B cell (primary cell): Measurements from ENCODE around the gene ACE. TPM values are rescaled to one million over a fixed set of nuclear protein-coding genes. Genes with fewer than 3 reads are reported as not detected.

ENCODE experiments used
- ATAC-seq: fragments of 200-7000 bp; cut with Tn5 transposase; one replicate; pipeline ENCODE4 v1.10.0; 2021; ENCODE audit warnings: low read depth, mild to moderate bottlenecking, moderate number of reproducible peaks, moderate library complexity
- CTCF ChIA-PET: fragments of 350-600 bp; sonication (Branson Sonifier 250); formaldehyde crosslinking; loops from one replicate; lab custom pipeline; 2021; ENCODE audit warnings: antibody characterized with exemption, inconsistent platforms; lab: Charles Lee
- POLR2A ChIA-PET: fragments of 350-600 bp; sonication (Branson Sonifier 250); formaldehyde crosslinking; loops from one replicate; lab custom pipeline; 2021; ENCODE audit warnings: antibody characterized with exemption; lab: Charles Lee
- DNase-seq: peaks from one replicate; pipeline ENCODE4 v3.0.0; 2013
- H2AFZ ChIP-seq: 2 replicates; pipeline ENCODE4 v1.6.1; 2012; ENCODE audit warnings: mild to moderate bottlenecking, low read depth, low read length; ENCODE audit not compliant: insufficient read depth, poor library complexity, severe bottlenecking
- H3K27ac ChIP-seq, 2 donors: 1 replicate in 1 of 2; 2 replicates in 1 of 2; pipeline ENCODE4 v1.5.1; 2012 to 2013; ENCODE audit warnings: low read length in 2 of 2, mild to moderate bottlenecking in 2 of 2, moderate library complexity in 1 of 2
- H3K27me3 ChIP-seq, 4 experiments: fragments of 200-600 bp in 1 of 4; sonication (generic) in 1 of 4; replicated peaks in 1 of 4; 1 replicate in 2 of 4; 2 replicates in 2 of 4; pipeline versions ENCODE4 v1.6.1 to v1.7.0; 2013 to 2016; ENCODE audit warnings: low read length in 3 of 4, mild to moderate bottlenecking in 2 of 4, mixed read lengths in 1 of 4, moderate library complexity in 1 of 4; ENCODE audit not compliant: insufficient read depth in 4 of 4, control insufficient read depth in 3 of 4; ENCODE audit errors: control extremely low read depth in 1 of 4
- H3K36me3 ChIP-seq, 2 experiments: replicated peaks in 1 of 2; 1 replicate in 1 of 2; 2 replicates in 1 of 2; pipeline versions ENCODE4 v1.6.1 to v1.7.1; 2013; ENCODE audit warnings: low read length in 1 of 2; ENCODE audit not compliant: insufficient read depth in 2 of 2, control insufficient read depth in 1 of 2; ENCODE audit errors: control extremely low read depth in 1 of 2, extremely low read depth in 1 of 2
- H3K4me1 ChIP-seq, 2 donors: fragments of 200-600 bp in 1 of 2; sonication (generic) in 1 of 2; 1 replicate in 1 of 2; 2 replicates in 1 of 2; pipeline versions ENCODE4 v1.5.1 to v1.6.1; 2013 to 2017; ENCODE audit warnings: low read length in 2 of 2; ENCODE audit not compliant: control insufficient read depth in 2 of 2, insufficient read depth in 2 of 2
- H3K4me2 ChIP-seq: replicated peaks from 2 replicates; pipeline ENCODE3; 2012; ENCODE audit warnings: mild to moderate bottlenecking, low read depth, low read length; ENCODE audit not compliant: poor library complexity, severe bottlenecking
- H3K4me3 ChIP-seq, 5 experiments: fragments of 200-600 bp in 1 of 5; sonication (generic) in 1 of 5; 1 replicate in 3 of 5; 2 replicates in 2 of 5; pipeline versions ENCODE4 v1.5.1 to v1.7.0; 2011 to 2016; ENCODE audit warnings: low read length in 4 of 5, mild to moderate bottlenecking in 4 of 5, low read depth in 2 of 5, control low read depth in 1 of 5, moderate library complexity in 1 of 5; ENCODE audit not compliant: insufficient read depth in 1 of 5; ENCODE audit errors: control extremely low read depth in 1 of 5, extremely low read depth in 1 of 5
- H3K79me2 ChIP-seq: fragments of 200-600 bp; sonication (generic); one replicate; pipeline ENCODE4 v1.6.0; 2016; ENCODE audit warnings: low read length; ENCODE audit not compliant: control insufficient read depth, insufficient read depth
- H3K9ac ChIP-seq: fragments of 200-600 bp; sonication (generic); 2 replicates; pipeline ENCODE4 v1.6.1; 2017; ENCODE audit warnings: mild to moderate bottlenecking, low read length, moderate library complexity
- H3K9me3 ChIP-seq, 3 donors: one replicate each; pipeline versions ENCODE4 v1.6.1 to v1.7.1; 2013; ENCODE audit warnings: low read length in 2 of 3; ENCODE audit not compliant: control insufficient read depth in 2 of 3, insufficient read depth in 1 of 3; ENCODE audit errors: control extremely low read depth in 1 of 3
- H4K20me1 ChIP-seq: 2 replicates; pipeline ENCODE4 v1.6.0; 2012; ENCODE audit warnings: mild to moderate bottlenecking, low read length; ENCODE audit not compliant: insufficient read depth, control insufficient read depth, poor library complexity, severe bottlenecking
- H3K27ac Mint-ChIP-seq: one replicate; pipeline ENCODE4 v1.8.0; 2021; ENCODE audit warnings: mixed read lengths
- H3K27me3 Mint-ChIP-seq: one replicate; pipeline ENCODE4 v1.8.0; 2021; ENCODE audit warnings: mixed read lengths
- H3K4me1 Mint-ChIP-seq: one replicate; pipeline ENCODE4 v1.8.0; 2021; ENCODE audit warnings: mixed read lengths
- H3K4me3 Mint-ChIP-seq: one replicate; pipeline ENCODE4 v1.8.0; 2021; ENCODE audit warnings: mixed read lengths
- H3K9me3 Mint-ChIP-seq: one replicate; pipeline ENCODE4 v1.8.0; 2022; ENCODE audit warnings: mixed read lengths; ENCODE audit not compliant: insufficient read depth
- CTCF ChIP-seq: fragments of 200-600 bp; IDR thresholded peaks from one replicate; pipeline ENCODE4 v1.8.0; 2022; ENCODE audit warnings: antibody characterized with exemption, mild to moderate bottlenecking
- EZH2 ChIP-seq: IDR thresholded peaks from 2 replicates; pipeline ENCODE4 v1.6.1; 2012; ENCODE audit warnings: borderline replicate concordance, low read depth, mild to moderate bottlenecking, moderate library complexity, low read length; ENCODE audit not compliant: insufficient read depth, poor library complexity, severe bottlenecking
- WGBS: methylation state at CpG from one replicate; pipeline ENCODE4 v1.1.5; 2013; ENCODE audit warnings: missing lambda C conversion rate; ENCODE audit not compliant: insufficient coverage; 5-methylcytosine and 5-hydroxymethylcytosine counted together
- intact Hi-C: fragments of 100-400 bp; cut with micrococcal nuclease; formaldehyde crosslinking; loops from one replicate; pipeline ENCODE4 v1.10.0; 2022
- polyA plus RNA-seq: library from polyadenylated mRNA; depleted of rRNA; stranded (reverse); fragments of >200 nt; gene quantifications from 2 replicates; pipeline ENCODE4 v1.2.3, GENCODE V29; 2012
- total RNA-seq, 2 donors: library from RNA; stranded (reverse); fragments of 120-200 nt in 1 of 2; gene quantifications; 1 replicate in 1 of 2; 2 replicates in 1 of 2; pipeline versions ENCODE4 v1.2.3 to v1.2.4, GENCODE V29; 2013 to 2022

ACE gene
- total and polyA plus RNA-seq, 2 donors (not counting 1 experiment from before 2014, with no cell fraction given) = 0.67 to 2.6 TPM

- Histone ChIP-seq H3K4me2 (no peak overlapping the region), H3K27ac (no peak overlapping the region), H3K27me3 (no peaks in the 10 kb centered on the region), H3K36me3 (no peaks in the 10 kb centered on the region), H4K20me1 (no peaks in the 10 kb centered on the region), H2AFZ (no peak overlapping the region), H3K9me3 (no peaks in the 10 kb centered on the region), H3K4me1 (no peaks in the 10 kb centered on the region), H3K9ac (no peak overlapping the region), H3K4me3 (no peak overlapping the region), H3K79me2 (no peaks in the 10 kb centered on the region)
- ChIA-PET POLR2A (no interaction called here), CTCF (no interaction called here)
- no peak overlapping the region for H3K27ac Mint-ChIP-seq
- no peak overlapping the region for H3K4me3 Mint-ChIP-seq
- TF ChIP-seq EZH2 = no peak
- no peak for TF ChIP-seq CTCF
- WGBS = 95% methylated on average over 12 of the region's 12 CpGs
- no peaks in the 10 kb centered on the region for H3K4me1 Mint-ChIP-seq
- ATAC-seq (no peak), DNase-seq (no peak)
- intact Hi-C loops = no loop called here
- no peaks in the 10 kb centered on the region for H3K9me3 Mint-ChIP-seq
- H3K27me3 Mint-ChIP-seq = peaks cover 6% of the 10 kb centered on the region
Measured at GRCh38 chr17:63496177-63496576, 19.3 kb downstream of the ACE start.

- ATAC-seq (no peak), DNase-seq (no peak)
- WGBS = 94% methylated on average over 31 of the region's 36 CpGs
- Histone ChIP-seq H3K79me2 (no peaks in the 10 kb centered on the region), H4K20me1 (no peaks in the 10 kb centered on the region), H3K4me2 (no peak overlapping the region), H3K9ac (no peak overlapping the region), H2AFZ (no peak overlapping the region), H3K9me3 (no peaks in the 10 kb centered on the region), H3K4me1 (no peaks in the 10 kb centered on the region), H3K27me3 (no peaks in the 10 kb centered on the region), H3K36me3 (no peaks in the 10 kb centered on the region), H3K27ac (no peak overlapping the region), H3K4me3 (no peak overlapping the region)
- Mint-ChIP-seq H3K4me1 (no peaks in the 10 kb centered on the region), H3K27me3 (peaks cover 11% of the 10 kb centered on the region), H3K9me3 (no peaks in the 10 kb centered on the region), H3K4me3 (no peak overlapping the region), H3K27ac (no peak overlapping the region)
- no peak for TF ChIP-seq EZH2
- no peak for TF ChIP-seq CTCF
- POLR2A ChIA-PET = no interaction called here
- intact Hi-C loops = no loop called here
- CTCF ChIA-PET = interaction anchor here (0.6 kb wide), 1 partner anchor 71 kb away, joined by 3 read pairs; no protein-coding TSS in a partner anchor
Measured at GRCh38 chr17:63496663-63497400, 20.0 kb downstream of the ACE start.
